Epithelial cell of umbilical artery (primary cell): ENCODE data around the gene NOL6. TPM values are rescaled to one million over a fixed set of nuclear protein-coding genes. Genes with fewer than 3 reads are reported as not detected.

Source experiments
- total RNA-seq: library from RNA; depleted of rRNA; stranded (reverse); fragments of >200 nt; gene quantifications from 2 replicates; pipeline ENCODE4 v1.2.3, GENCODE V29; 2014

NOL6 gene
- total RNA-seq, result 19.2 and 22.6 TPM in 2 replicates

GRCh38 chr9:33473643-33474352, at the start of gene NOL6:
TSS of gene NOL6 (minus strand) at chr9:33473924. CDS start at chr9:33473842, 82 bp downstream.

GRCh38 chr9:33446946-33447798, 26.6 kb downstream of the NOL6 start, which contains the start of gene AQP3:
TSS of gene AQP3 (minus strand) at chr9:33447593. CDS start at chr9:33447530, 63 bp downstream.

Other genes starting within 250 kb of the NOL6 start
- not detected in 2 replicates for gene SPINK4, start 233.8 kb downstream of the NOL6 start, total RNA-seq
- 29.9 and 39.1 TPM in 2 replicates for gene BAG1, start 209.2 kb downstream of the NOL6 start, total RNA-seq
- 129 and 208 TPM in 2 replicates for gene CHMP5, start 208.9 kb downstream of the NOL6 start, total RNA-seq
- 11.4 and 16.3 TPM in 2 replicates for gene NFX1, start 183.4 kb downstream of the NOL6 start, total RNA-seq
- gene AQP7, start 71.4 kb downstream of the NOL6 start, total RNA-seq, result not detected in 2 replicates
- gene AQP3, start 26.3 kb downstream of the NOL6 start, total RNA-seq, result under 0.01 and 0.61 TPM in 2 replicates
- gene ANKRD18B, start 50.3 kb upstream of the NOL6 start, total RNA-seq, result 2.6 and 6.2 TPM in 2 replicates